HepG2 (cell line): ENCODE measurements around the gene ZCCHC8. TPM values are rescaled to one million over a fixed set of nuclear protein-coding genes. Genes with fewer than 3 reads are reported as not detected.

Experiments used
- ATAC-seq: fragments of 200-7000 bp; cut with Tn5 transposase; 3 replicates; pipeline ENCODE4 v1.9.1; 2020; ENCODE audit warnings: mild to moderate bottlenecking, moderate library complexity
- BruUV-seq: library from RNA; stranded (reverse); fragments of 400-500 nt; replicated peaks from 2 replicates; lab custom pipeline; 2021; lab: Mats Ljungman, UMichigan
- CTCF ChIA-PET: fragments of 300-600 bp; formaldehyde crosslinking; extraction: SDS; loops from one replicate; lab custom pipeline; 2021; ENCODE audit warnings: low total read pairs, inconsistent platforms, low intra/inter-chr PET ratio; lab: Yijun Ruan, JAX
- POLR2A ChIA-PET: fragments of 350-600 bp; sonication (Branson Sonifier 250); formaldehyde crosslinking; loops from one replicate; lab custom pipeline; 2020; ENCODE audit warnings: antibody characterized with exemption, inconsistent platforms; lab: Yijun Ruan, JAX
- DNase-seq: peaks from one replicate; pipeline ENCODE4 v3.0.0-alpha.2; 2015; ENCODE audit warnings: low spot score
- FAIRE-seq: peaks from 3 replicates; lab custom pipeline; 2011; peaks lifted over from hg19 to GRCh38; lab: Jason Lieb, UNC
- H2AFZ ChIP-seq: one replicate; pipeline ENCODE4 v1.6.1; 2011; ENCODE audit warnings: low read length, inconsistent platforms
- H3K27ac ChIP-seq: fragments of 300-600 bp; 3 replicates; pipeline ENCODE4 v1.8.0; 2011; ENCODE audit warnings: mixed run types, mild to moderate bottlenecking, mixed read lengths, low read length, inconsistent platforms; ENCODE audit not compliant: insufficient read depth; ENCODE audit errors: extremely low read length
- H3K27me3 ChIP-seq, 2 experiments: fragments of 200-600 bp in 1 of 2; 2 replicates in 1 of 2; 3 replicates in 1 of 2; pipeline versions ENCODE4 v1.6.0 to v1.8.0; 2011; ENCODE audit warnings: low read length in 2 of 2, mild to moderate bottlenecking in 2 of 2, moderate library complexity in 2 of 2, inconsistent platforms in 1 of 2; ENCODE audit not compliant: insufficient read depth in 2 of 2, control insufficient read depth in 1 of 2
- H3K36me3 ChIP-seq, 2 experiments: fragments of 200-600 bp in 1 of 2; replicated peaks in 1 of 2; 2 replicates in 1 of 2; 3 replicates in 1 of 2; pipeline versions ENCODE4 v1.5.1 to v1.8.0; 2011; ENCODE audit warnings: low read length in 2 of 2, inconsistent platforms in 1 of 2; ENCODE audit not compliant: insufficient read depth in 2 of 2, control insufficient read depth in 1 of 2
- H3K4me1 ChIP-seq: 2 replicates; pipeline ENCODE4 v1.5.1; 2012; ENCODE audit warnings: low read length, inconsistent platforms; ENCODE audit not compliant: insufficient read depth
- H3K4me2 ChIP-seq: 2 replicates; pipeline ENCODE4 v1.6.0; 2011; ENCODE audit warnings: low read depth, low read length, inconsistent platforms
- H3K4me3 ChIP-seq, 3 experiments: fragments of 200-600 bp in 1 of 3; sonication (generic), shearing (Covaris generic) in 1 of 3; replicated peaks in 1 of 3; 2 replicates each; pipeline ENCODE4 v1.5.1; 2011 to 2016; ENCODE audit warnings: low read length in 3 of 3, inconsistent platforms in 2 of 3, low read depth in 2 of 3, mild to moderate bottlenecking in 2 of 3, control low read depth in 1 of 3, mixed read lengths in 1 of 3; ENCODE audit not compliant: insufficient read depth in 1 of 3
- H3K79me2 ChIP-seq: one replicate; pipeline ENCODE4 v1.6.1; 2011; ENCODE audit warnings: low read length, inconsistent platforms; ENCODE audit not compliant: insufficient read depth
- H3K9ac ChIP-seq: 2 replicates; pipeline ENCODE4 v1.6.0; 2011; ENCODE audit warnings: mild to moderate bottlenecking, low read depth, low read length, inconsistent platforms; ENCODE audit not compliant: insufficient read depth
- H3K9me3 ChIP-seq: 2 replicates; pipeline ENCODE4 v1.5.1; 2012; ENCODE audit warnings: mild to moderate bottlenecking, low read length
- H4K20me1 ChIP-seq: 2 replicates; pipeline ENCODE4 v1.6.0; 2011; ENCODE audit warnings: inconsistent platforms, mild to moderate bottlenecking, low read length, moderate library complexity; ENCODE audit not compliant: insufficient read depth
- ATRX ChIP-seq: sonication (generic); formaldehyde crosslinking; IDR thresholded peaks from 2 replicates; pipeline ENCODE4 v1.4.0; 2020; ENCODE audit warnings: missing genetic modification reagents, borderline replicate concordance
- CHD2 ChIP-seq: IDR thresholded peaks from 2 replicates; pipeline ENCODE4 v1.6.1; 2011; ENCODE audit warnings: low read depth, low read length, improper control_type of control experiment
- DNMT1 ChIP-seq: sonication (generic); formaldehyde crosslinking; IDR thresholded peaks from 2 replicates; pipeline ENCODE4 v1.5.1; 2020; ENCODE audit warnings: mild to moderate bottlenecking, missing genetic modification reagents
- MTA3 ChIP-seq: sonication (generic); formaldehyde crosslinking; IDR thresholded peaks from 2 replicates; pipeline ENCODE4 v1.4.0; 2020; ENCODE audit warnings: missing genetic modification reagents
- NBN ChIP-seq: fragments of 450-650 bp; conservative IDR thresholded peaks from 2 replicates; pipeline ENCODE4 v1.6.1; 2017
- RFXANK ChIP-seq: IDR thresholded peaks from 2 replicates; pipeline ENCODE4 v1.6.1; 2016
- SOX13 ChIP-seq, 3 experiments: fragments of 450-650 bp in 1 of 3; sonication (generic) in 1 of 3; formaldehyde crosslinking in 1 of 3; IDR thresholded peaks in 2 of 3; conservative IDR thresholded peaks in 1 of 3; 2 replicates each; pipeline versions ENCODE4 v1.5.0 to v1.6.1; 2016 to 2020; ENCODE audit warnings: antibody characterized with exemption in 1 of 3, mild to moderate bottlenecking in 1 of 3, missing compliant biosample characterization in 1 of 3, missing genetic modification reagents in 1 of 3, moderate library complexity in 1 of 3
- ZNF121 ChIP-seq: sonication (generic); formaldehyde crosslinking; IDR thresholded peaks from 2 replicates; pipeline ENCODE4 v1.5.0; 2020; ENCODE audit warnings: mild to moderate bottlenecking, missing genetic modification reagents
- ZNF350 ChIP-seq: sonication (generic); formaldehyde crosslinking; IDR thresholded peaks from 2 replicates; pipeline ENCODE4 v1.4.0; 2020; ENCODE audit warnings: mild to moderate bottlenecking, low read depth, missing genetic modification reagents, borderline replicate concordance
- ZNF772 ChIP-seq: sonication (generic); formaldehyde crosslinking; IDR thresholded peaks from 2 replicates; pipeline ENCODE4 v1.5.0; 2020; ENCODE audit warnings: mild to moderate bottlenecking, missing genetic modification reagents
- WGBS: methylation state at CpG from one replicate; pipeline ENCODE4 v1.1.6; 2017; ENCODE audit warnings: low lambda C conversion rate; 5-methylcytosine and 5-hydroxymethylcytosine counted together
- in situ Hi-C: cut with HindIII; loops from 2 replicates; pipeline ENCODE4 v1.10.0; 2017; ENCODE audit warnings: low pct_unique_long_range_greater_than_20kb; ENCODE audit not compliant: extremely low pct_ligation_motif_present
- intact Hi-C: fragments of 100-400 bp; cut with micrococcal nuclease; formaldehyde crosslinking; loops from one replicate; pipeline ENCODE4 v1.10.0; 2022; ENCODE audit not compliant: unreplicated experiment
- polyA plus RNA-seq, 8 experiments: library from polyadenylated mRNA; depleted of rRNA in 3 of 8; stranded (reverse) in 7 of 8; unstranded in 1 of 8; fragments of >200 nt; fragmentation: Illumina TruSeq in 4 of 8; extraction: Trizol in 4 of 8; gene quantifications; 2 replicates each; pipeline versions ENCODE4 v1.2.1 to v1.2.3, GENCODE V29; 2011 to 2016; ENCODE audit warnings: low read depth in 4 of 8, missing spikeins in 1 of 8, mixed read lengths in 1 of 8; ENCODE audit not compliant: insufficient read depth in 1 of 8
- total RNA-seq, 5 experiments: library from RNA; depleted of rRNA; stranded (reverse); fragments of >200 nt; fragmentation: Illumina TruSeq; extraction: Trizol; gene quantifications; 2 replicates each; pipeline ENCODE4 v1.2.3, GENCODE V29; 2016; ENCODE audit warnings: low read depth in 1 of 5
- TF ChIP-seq, protein P1 (sequence below): sonication (generic); formaldehyde crosslinking; IDR thresholded peaks from 2 replicates; pipeline ENCODE4 v1.5.1; 2020; ENCODE audit warnings: missing genetic modification reagents, mild to moderate bottlenecking, borderline replicate concordance
- TF ChIP-seq, protein P2 (sequence below): sonication (generic); formaldehyde crosslinking; IDR thresholded peaks from 2 replicates; pipeline ENCODE4 v1.9.0; 2021; ENCODE audit warnings: missing genetic modification reagents, borderline replicate concordance

The ZCCHC8 gene
- total and polyA plus RNA-seq, 2 of the 13 experiments (the other 11 are each of a cell fraction or from before 2014, with no cell fraction given): 18.6 to 20.9 TPM

DNA sequence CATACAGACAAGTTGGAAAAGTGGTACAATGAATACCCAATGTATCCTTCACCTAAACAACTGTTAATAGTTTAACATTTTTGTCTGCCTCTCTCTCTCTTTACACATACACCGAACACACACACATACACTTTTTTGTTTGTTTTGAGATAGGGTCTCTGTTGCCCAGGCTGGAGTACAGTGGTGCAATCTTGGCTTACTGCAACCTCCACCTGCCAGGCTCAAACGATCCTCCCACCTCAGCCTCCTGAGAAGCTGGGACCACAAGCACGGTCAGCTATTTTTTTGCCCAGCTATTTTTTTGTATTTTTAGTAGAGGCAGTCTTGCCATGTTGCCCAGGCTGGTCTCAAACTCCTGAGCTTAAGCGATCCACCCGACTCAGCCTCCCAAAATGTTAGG lies 16.8 kb downstream of the ZCCHC8 start (continued):
- TF ChIP-seq, protein P1, sequence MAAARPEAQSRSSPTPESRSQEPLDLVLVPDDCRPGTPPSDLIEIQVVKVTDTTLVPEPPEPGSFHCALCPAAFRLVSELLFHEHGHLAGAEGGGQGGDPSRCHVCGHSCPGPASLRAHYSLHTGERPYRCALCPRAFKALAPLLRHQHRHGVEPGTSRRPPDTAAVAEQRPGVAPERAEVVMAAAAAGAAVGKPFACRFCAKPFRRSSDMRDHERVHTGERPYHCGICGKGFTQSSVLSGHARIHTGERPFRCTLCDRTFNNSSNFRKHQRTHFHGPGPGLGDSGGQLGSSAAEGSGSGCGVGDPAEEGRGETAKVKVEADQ (CRISPR knock-in tag): no peak
- TF ChIP-seq, protein P2, sequence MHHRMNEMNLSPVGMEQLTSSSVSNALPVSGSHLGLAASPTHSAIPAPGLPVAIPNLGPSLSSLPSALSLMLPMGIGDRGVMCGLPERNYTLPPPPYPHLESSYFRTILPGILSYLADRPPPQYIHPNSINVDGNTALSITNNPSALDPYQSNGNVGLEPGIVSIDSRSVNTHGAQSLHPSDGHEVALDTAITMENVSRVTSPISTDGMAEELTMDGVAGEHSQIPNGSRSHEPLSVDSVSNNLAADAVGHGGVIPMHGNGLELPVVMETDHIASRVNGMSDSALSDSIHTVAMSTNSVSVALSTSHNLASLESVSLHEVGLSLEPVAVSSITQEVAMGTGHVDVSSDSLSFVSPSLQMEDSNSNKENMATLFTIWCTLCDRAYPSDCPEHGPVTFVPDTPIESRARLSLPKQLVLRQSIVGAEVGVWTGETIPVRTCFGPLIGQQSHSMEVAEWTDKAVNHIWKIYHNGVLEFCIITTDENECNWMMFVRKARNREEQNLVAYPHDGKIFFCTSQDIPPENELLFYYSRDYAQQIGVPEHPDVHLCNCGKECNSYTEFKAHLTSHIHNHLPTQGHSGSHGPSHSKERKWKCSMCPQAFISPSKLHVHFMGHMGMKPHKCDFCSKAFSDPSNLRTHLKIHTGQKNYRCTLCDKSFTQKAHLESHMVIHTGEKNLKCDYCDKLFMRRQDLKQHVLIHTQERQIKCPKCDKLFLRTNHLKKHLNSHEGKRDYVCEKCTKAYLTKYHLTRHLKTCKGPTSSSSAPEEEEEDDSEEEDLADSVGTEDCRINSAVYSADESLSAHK: no peak
- TF ChIP-seq ZNF772 (no peak), NBN (no peak), SOX13 (IDR thresholded peaks at IDR 0.05) (no peak), SOX13 (CRISPR knock-in tag; conservative IDR thresholded peaks at IDR 0.05 in 1 of 2, IDR thresholded peaks at IDR 0.05 in 1 of 2) (no peak)

DNA sequence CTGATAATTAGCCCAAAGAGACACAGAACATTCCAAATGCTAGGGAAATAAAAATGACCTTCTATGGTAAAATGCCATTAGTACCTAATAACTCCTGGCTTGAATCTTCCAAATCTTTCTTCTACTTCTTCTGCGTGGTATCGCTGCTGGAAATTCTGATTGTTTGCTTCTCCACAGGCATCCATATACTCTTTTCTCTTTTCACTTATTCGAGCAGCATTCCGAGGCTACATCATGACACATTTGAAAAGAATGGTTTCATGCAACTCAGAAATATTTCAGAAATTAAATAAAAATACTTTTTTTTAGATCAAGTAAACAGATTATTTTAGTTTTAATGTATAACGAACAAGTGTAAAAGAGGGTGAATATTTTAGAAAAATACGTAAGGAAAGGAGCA lies 18.9 kb downstream of the ZCCHC8 start:
- ChIA-PET POLR2A (no interaction called here), CTCF (no interaction called here)
- no TSS peak for BruUV-seq
- FAIRE-seq: no peak
- H3K4me2 ChIP-seq: no peak overlapping the region
- H3K79me2 ChIP-seq: peaks cover 2% of the 10 kb centered on the region
- H3K4me1 ChIP-seq: peaks cover 25% of the 10 kb centered on the region
- no peak for ATAC-seq
- H3K27me3 ChIP-seq: no peaks in the 10 kb centered on the region
- no peak overlapping the region for H3K27ac ChIP-seq
- no peaks in the 10 kb centered on the region for H3K9me3 ChIP-seq
- TF ChIP-seq CHD2 (no peak), RFXANK (CRISPR knock-in tag) (no peak), ZNF121 (CRISPR knock-in tag) (no peak), MTA3 (CRISPR knock-in tag) (no peak), DNMT1 (CRISPR knock-in tag) (no peak), ZNF350 (CRISPR knock-in tag) (no peak), ATRX (CRISPR knock-in tag) (no peak)
- H4K20me1 ChIP-seq: no peaks in the 10 kb centered on the region
- no peak for DNase-seq
- no peak overlapping the region for H3K4me3 ChIP-seq
- peaks cover 7 to 69% of the 10 kb centered on the region in 2 experiments for H3K36me3 ChIP-seq
- in situ Hi-C loops (no loop called here), intact Hi-C loops (no loop called here)
- no peak overlapping the region for H2AFZ ChIP-seq
- no peak overlapping the region for H3K9ac ChIP-seq
- WGBS: 98% methylated on average over 6 of the region's 6 CpGs
